Measurements from ENCODE around the gene MDGA2. TPM values are rescaled to one million over a fixed set of nuclear protein-coding genes. Genes with fewer than 3 reads are reported as not detected.

Gene MDGA2
- total RNA-seq, 1 donor from 2014 or later = 2.4 TPM

DNA sequence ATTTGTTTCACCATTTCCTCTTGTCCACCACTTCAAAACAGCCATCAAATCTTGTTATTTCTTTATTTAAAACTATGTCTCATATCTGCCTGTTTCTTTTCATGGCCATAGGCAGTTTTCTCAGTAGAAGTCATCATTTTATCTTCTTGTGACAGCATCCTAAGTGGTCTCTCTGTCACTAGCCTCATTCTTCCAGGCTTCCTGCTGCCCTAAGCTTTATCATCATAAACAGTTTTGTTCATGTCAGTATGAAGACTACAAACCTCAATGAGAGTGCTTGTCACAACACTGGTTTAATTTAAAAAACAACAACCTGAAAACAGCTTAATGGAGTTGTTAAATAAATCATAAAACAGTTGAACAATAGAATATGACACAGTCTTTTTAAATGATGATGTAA lies 636.1 kb downstream of the MDGA2 start:
- Mint-ChIP-seq H3K27me3 (ENCODE audit: low read depth, unreplicated experiment) (no peaks in the 10 kb centered on the region), H3K27ac (ENCODE audit: unreplicated experiment) (no peak overlapping the region), H3K4me3 (ENCODE audit: unreplicated experiment) (no peak overlapping the region), H3K4me1 (ENCODE audit: low read depth, unreplicated experiment) (no peaks in the 10 kb centered on the region), H3K36me3 (ENCODE audit: low read depth, unreplicated experiment) (no peaks in the 10 kb centered on the region), H3K9me3 (ENCODE audit: unreplicated experiment) (no peaks in the 10 kb centered on the region)
- DNase-seq (ENCODE audit: low read depth) = no peak
- Histone ChIP-seq H3K79me2 (ENCODE audit: insufficient read depth, low read length) (no peaks in the 10 kb centered on the region), H2AFZ (ENCODE audit: low read depth, low read length) (no peak overlapping the region), H3K36me3 (ENCODE audit: insufficient read depth, low read length) (no peaks in the 10 kb centered on the region), H3K9ac (ENCODE audit: low read length) (no peak overlapping the region), H3K27ac (ENCODE audit: low read depth, low read length) (no peak overlapping the region), H3K27me3 (ENCODE audit: insufficient read depth, low read length) (no peaks in the 10 kb centered on the region), H3K4me3 (ENCODE audit: insufficient read depth, low read depth, low read length) (no peak overlapping the region), H3K4me2 (ENCODE audit: low read length) (no peak overlapping the region), H3K9me3 (ENCODE audit: insufficient read depth, low read depth, low read length) (no peaks in the 10 kb centered on the region), H4K20me1 (ENCODE audit: insufficient read depth, low read length) (no peaks in the 10 kb centered on the region), H3K4me1 (ENCODE audit: insufficient read depth, low read length) (no peaks in the 10 kb centered on the region)
- no peak for FAIRE-seq
- TF ChIP-seq, protein P1, sequence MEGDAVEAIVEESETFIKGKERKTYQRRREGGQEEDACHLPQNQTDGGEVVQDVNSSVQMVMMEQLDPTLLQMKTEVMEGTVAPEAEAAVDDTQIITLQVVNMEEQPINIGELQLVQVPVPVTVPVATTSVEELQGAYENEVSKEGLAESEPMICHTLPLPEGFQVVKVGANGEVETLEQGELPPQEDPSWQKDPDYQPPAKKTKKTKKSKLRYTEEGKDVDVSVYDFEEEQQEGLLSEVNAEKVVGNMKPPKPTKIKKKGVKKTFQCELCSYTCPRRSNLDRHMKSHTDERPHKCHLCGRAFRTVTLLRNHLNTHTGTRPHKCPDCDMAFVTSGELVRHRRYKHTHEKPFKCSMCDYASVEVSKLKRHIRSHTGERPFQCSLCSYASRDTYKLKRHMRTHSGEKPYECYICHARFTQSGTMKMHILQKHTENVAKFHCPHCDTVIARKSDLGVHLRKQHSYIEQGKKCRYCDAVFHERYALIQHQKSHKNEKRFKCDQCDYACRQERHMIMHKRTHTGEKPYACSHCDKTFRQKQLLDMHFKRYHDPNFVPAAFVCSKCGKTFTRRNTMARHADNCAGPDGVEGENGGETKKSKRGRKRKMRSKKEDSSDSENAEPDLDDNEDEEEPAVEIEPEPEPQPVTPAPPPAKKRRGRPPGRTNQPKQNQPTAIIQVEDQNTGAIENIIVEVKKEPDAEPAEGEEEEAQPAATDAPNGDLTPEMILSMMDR (IDR thresholded peaks at IDR 0.05; ENCODE audit: insufficient read depth, low read depth, low read length) = no peak
- no peak for TF ChIP-seq EZH2 (IDR thresholded peaks at IDR 0.05; ENCODE audit: insufficient read depth, low read length)

- H3K36me3 Mint-ChIP-seq (ENCODE audit: low read depth, unreplicated experiment) = no peaks in the 10 kb centered on the region
- H3K79me2 ChIP-seq (ENCODE audit: insufficient read depth, low read length) = no peaks in the 10 kb centered on the region
- no peaks in the 10 kb centered on the region for H3K36me3 ChIP-seq (ENCODE audit: insufficient read depth, low read length)
- H3K27ac ChIP-seq (ENCODE audit: low read depth, low read length) = no peak overlapping the region
- DNase-seq (ENCODE audit: low read depth) (no peak), FAIRE-seq (no peak)
- no peak overlapping the region for H2AFZ ChIP-seq (ENCODE audit: low read depth, low read length)
- H3K9ac ChIP-seq (ENCODE audit: low read length) = no peak overlapping the region
- no peaks in the 10 kb centered on the region for H3K9me3 Mint-ChIP-seq (ENCODE audit: unreplicated experiment)
- H3K4me3 Mint-ChIP-seq (ENCODE audit: unreplicated experiment) = no peak overlapping the region
- TF ChIP-seq EZH2 (IDR thresholded peaks at IDR 0.05; ENCODE audit: insufficient read depth, low read length) = no peak
- TF ChIP-seq, protein P1 (IDR thresholded peaks at IDR 0.05; ENCODE audit: insufficient read depth, low read depth, low read length) = no peak
- no peaks in the 10 kb centered on the region for H3K4me1 ChIP-seq (ENCODE audit: insufficient read depth, low read length)
- no peak overlapping the region for H3K4me2 ChIP-seq (ENCODE audit: low read length)
- peaks cover 6% of the 10 kb centered on the region for H3K4me1 Mint-ChIP-seq (ENCODE audit: low read depth, unreplicated experiment)
- no peaks in the 10 kb centered on the region for H3K27me3 ChIP-seq (ENCODE audit: insufficient read depth, low read length)
- no peak overlapping the region for H3K27ac Mint-ChIP-seq (ENCODE audit: unreplicated experiment)
- H4K20me1 ChIP-seq (ENCODE audit: insufficient read depth, low read length) = no peaks in the 10 kb centered on the region
- no peak overlapping the region for H3K4me3 ChIP-seq (ENCODE audit: insufficient read depth, low read depth, low read length)
- no peaks in the 10 kb centered on the region for H3K9me3 ChIP-seq (ENCODE audit: insufficient read depth, low read depth, low read length)
- no peaks in the 10 kb centered on the region for H3K27me3 Mint-ChIP-seq (ENCODE audit: low read depth, unreplicated experiment)
Observed at GRCh38 chr14:47022721-47023120, 652.7 kb downstream of the MDGA2 start.

DNA sequence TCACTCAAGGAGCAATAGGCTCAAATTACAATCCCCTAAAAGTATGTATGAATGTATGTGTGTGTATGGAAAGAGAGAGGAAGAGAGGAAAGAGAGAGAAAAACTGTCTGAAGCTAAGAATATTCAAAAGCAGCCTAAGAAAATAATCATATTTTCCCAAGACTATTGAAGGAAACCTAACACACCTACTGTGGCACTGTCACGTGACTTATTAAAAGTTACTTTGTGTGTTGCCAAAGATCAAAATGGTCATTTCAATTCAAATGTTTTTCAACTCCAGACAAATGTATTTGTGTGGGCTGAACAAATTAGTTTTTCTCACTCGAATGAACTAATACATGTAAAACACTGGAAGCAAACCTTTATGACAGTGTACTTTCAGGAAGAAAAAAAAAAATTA lies 654.9 kb downstream of the MDGA2 start:
- FAIRE-seq = no peak

More for the DNA sequence above, 654.9 kb downstream of the MDGA2 start:
- no peak for TF ChIP-seq EZH2 (IDR thresholded peaks at IDR 0.05; ENCODE audit: insufficient read depth, low read length)
- TF ChIP-seq, protein P1 (IDR thresholded peaks at IDR 0.05; ENCODE audit: insufficient read depth, low read depth, low read length) = no peak
- no peak for DNase-seq (ENCODE audit: low read depth)
- Histone ChIP-seq H3K36me3 (ENCODE audit: insufficient read depth, low read length) (no peaks in the 10 kb centered on the region), H2AFZ (ENCODE audit: low read depth, low read length) (no peak overlapping the region), H3K4me2 (ENCODE audit: low read length) (no peak overlapping the region), H3K9me3 (ENCODE audit: insufficient read depth, low read depth, low read length) (no peaks in the 10 kb centered on the region), H3K4me1 (ENCODE audit: insufficient read depth, low read length) (no peaks in the 10 kb centered on the region), H3K27me3 (ENCODE audit: insufficient read depth, low read length) (no peaks in the 10 kb centered on the region), H3K4me3 (ENCODE audit: insufficient read depth, low read depth, low read length) (no peak overlapping the region), H4K20me1 (ENCODE audit: insufficient read depth, low read length) (no peaks in the 10 kb centered on the region), H3K27ac (ENCODE audit: low read depth, low read length) (no peak overlapping the region), H3K79me2 (ENCODE audit: insufficient read depth, low read length) (no peaks in the 10 kb centered on the region), H3K9ac (ENCODE audit: low read length) (no peak overlapping the region)
- Mint-ChIP-seq H3K27me3 (ENCODE audit: low read depth, unreplicated experiment) (no peaks in the 10 kb centered on the region), H3K4me1 (ENCODE audit: low read depth, unreplicated experiment) (peaks cover 6% of the 10 kb centered on the region), H3K36me3 (ENCODE audit: low read depth, unreplicated experiment) (no peaks in the 10 kb centered on the region), H3K4me3 (ENCODE audit: unreplicated experiment) (no peak overlapping the region), H3K27ac (ENCODE audit: unreplicated experiment) (no peak overlapping the region), H3K9me3 (ENCODE audit: unreplicated experiment) (no peaks in the 10 kb centered on the region)
